NCI-H82 treated with DMSO at 0.1 percent for 48 hours (cell line): Measurements from ENCODE around the gene TRIP6.
"Not testable (repeated sequence)": the region's sequence is repeated elsewhere in the genome, so short reads cannot be mapped to it uniquely, and the experiment has no call there.

ENCODE experiments used
- DNase-seq: peaks from one replicate; lab custom pipeline; 2025; ENCODE audit not compliant: unreplicated experiment; lab: John Stamatoyannopoulos, UW

The TRIP6 gene

DNA sequence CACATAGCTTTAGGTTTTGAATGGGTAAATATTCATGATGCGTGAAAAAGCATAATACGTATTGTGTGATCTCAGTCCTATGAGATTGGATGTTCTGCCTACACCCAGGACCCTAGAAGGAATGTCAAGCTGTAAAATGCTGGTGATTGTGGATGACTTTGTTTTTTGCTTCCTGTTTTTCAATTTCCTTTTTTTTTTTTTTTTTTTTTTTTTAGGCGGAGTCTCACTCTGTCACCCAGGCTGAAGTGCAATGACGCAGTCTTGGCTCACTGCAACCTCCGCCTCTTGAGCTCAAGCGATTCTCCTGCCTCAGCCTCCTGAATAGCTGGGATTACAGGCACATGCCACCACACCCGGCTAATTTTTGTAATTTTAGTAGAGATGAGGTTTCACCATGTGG lies 43.3 kb downstream of the TRIP6 start:
- not testable (repeated sequence) for DNase-seq

DNA sequence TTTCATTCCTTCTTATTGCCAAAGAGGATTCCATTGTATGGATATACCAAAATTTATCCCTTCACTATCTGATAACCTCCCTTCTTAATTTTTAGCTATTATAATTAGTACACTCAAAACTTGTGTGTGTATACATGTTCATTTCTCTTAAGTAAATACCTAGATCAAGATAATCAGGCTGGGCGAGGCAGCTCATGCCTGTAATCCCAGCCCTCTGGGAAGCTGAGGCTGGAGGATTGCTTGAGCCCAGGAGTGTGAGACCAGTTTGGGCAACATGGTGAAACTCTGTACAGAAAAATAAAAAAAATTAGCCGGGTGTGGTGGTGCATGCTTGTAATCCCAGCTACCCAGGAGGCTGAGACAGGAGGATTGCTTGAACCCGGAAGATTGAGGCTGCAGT lies 44.3 kb downstream of the TRIP6 start:
- no peak for DNase-seq

DNA sequence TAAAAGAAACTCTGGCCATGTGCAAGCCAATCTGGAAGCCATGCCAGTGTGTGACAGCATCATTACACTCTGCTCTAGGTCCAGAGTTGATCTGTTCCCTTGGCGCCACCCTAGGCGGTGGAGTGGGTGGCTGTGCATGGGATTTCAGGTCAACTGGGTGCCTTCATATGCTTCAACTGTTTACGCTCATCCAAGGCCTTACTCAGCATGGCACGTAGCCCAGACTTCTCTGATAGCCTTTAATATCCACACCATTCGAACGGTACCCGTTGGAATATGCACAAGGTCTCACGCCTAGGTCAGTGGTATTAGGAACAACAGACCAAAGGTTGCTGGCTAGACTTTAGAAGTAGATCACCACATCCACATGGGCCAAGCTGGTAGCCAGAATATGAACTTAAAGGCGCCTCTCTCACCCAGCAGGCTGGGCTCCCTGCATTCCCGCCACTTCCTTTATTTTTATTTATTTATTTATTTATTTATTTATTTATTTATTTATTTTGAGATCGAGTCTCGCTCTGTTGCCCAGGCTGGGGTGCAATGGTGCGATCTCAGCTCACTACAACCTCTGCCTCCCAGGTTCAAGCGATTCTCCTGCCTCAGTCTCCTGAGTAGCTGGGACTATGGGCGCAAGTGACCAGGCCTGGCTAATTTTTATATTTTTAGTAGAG lies 47.2 kb downstream of the TRIP6 start:
- no peak for DNase-seq

DNA sequence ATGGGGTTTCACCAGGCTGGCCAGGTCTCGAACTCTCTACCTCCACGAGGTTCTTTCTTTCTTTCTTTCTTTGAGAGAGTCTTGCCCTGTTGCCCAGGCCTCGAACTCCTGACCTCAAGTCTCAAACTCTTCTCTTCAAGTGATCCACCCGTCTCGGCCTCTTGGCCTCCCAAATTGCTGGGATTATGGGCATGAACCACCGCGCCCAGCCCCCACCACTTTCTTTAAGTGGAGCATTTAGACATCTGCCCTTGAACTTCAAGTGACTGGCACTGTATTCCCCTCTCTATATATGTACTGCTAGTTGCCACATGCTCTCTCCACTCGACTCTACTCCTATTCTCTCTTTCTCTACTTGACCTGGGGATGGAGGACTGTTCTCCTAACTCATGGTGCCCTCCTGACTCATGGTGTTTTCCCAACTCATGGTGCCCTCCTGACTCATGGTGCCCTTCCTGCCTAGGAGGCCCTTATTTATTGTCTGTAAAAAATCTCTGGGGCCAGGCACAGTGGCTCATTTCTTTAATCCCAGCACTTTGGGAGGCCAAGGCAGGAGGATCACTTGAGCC lies 47.8 kb downstream of the TRIP6 start:
- no peak for DNase-seq

DNA sequence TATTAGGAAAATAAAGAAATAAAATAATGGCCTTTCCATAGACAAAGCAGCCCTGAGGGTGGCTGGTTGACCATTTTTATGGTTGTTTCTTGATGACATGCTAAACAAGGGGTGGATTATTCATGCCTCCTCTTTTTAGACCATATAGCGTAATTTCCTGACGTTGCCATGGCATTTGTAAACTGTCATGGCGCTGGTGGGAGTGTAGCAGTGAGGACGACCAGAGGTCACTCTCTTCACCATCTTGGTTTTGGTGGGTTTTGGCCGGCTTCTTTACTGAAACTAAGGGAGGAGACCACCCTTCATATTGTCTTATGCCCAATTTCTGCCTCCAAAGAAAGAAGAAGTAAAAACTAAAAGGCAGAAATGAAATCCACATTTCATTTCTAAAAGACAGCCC lies 52.1 kb downstream of the TRIP6 start:
- not testable (repeated sequence) for DNase-seq

DNA sequence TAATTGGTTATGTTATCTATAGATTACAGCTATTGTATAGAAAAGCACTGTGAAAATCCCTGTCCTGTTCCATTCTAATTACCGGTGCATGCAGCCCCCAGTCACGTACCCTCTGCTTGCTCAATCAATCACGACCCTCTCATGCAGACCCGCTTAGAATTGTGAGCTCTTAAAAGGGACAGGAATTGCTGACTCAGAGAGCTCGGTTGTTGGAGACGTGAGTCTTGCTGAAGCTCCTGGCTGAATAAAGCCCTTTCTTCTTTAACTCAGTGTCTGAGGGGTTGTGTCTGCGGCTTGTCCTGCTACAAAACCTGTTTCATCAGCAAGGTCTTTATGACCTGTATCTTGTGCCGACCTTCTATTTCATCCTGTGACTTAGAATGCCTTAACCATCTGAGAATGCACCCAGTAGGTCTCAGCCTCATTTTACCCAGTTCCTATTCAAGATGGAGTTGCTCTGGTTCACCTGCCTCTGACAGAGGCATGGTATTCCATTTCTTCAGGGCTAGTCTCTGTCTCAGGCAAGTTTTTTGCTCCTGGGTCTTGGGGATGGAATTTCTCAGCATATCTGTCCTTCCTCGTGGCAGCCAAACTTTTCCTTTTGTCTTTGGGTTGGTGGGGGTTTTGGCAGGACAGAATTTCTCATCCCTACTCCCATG lies 52.7 kb downstream of the TRIP6 start:
- DNase-seq, result not testable (repeated sequence)

DNA sequence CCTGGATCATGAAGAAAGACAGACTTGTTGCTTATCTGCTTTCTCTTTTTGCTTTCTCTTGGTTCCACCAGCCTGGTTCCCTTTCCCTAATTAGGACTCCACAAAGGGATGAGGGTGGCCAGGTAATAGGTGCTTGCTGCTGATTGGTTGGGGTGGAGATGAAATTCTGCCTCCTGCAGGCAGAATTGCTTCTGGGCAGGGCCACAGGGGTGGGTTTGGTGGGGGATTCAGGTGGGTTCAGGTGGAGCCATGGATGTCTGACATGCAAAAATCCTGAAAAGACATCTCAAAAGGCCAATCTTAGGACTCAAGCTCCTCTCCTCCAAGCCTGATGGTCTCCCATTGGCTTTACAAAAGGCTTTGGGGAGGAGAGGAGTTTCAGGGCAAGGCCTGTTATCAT lies 53.9 kb downstream of the TRIP6 start:
- no peak for DNase-seq
